ENCODE results near the gene FAM199X. TPM values are rescaled to one million over a fixed set of nuclear protein-coding genes. Genes with fewer than 3 reads are reported as not detected.

FAM199X gene
- total RNA-seq, 1 experiment from 2014 or later = 12.1 TPM

GRCh38 chrX:104193485-104193884, 27.2 kb downstream of the FAM199X start:
- H3K27me3 Mint-ChIP-seq (ENCODE audit: low read depth) = no peaks in the 10 kb centered on the region
- H3K18ac ChIP-seq (ENCODE audit: insufficient read length, low read depth, low read length) = no peak overlapping the region
- no peak overlapping the region for H3K27ac Mint-ChIP-seq
- no peak overlapping the region for H3T11ph ChIP-seq (ENCODE audit: low read length)
- H3K4me3 Mint-ChIP-seq = no peak overlapping the region
- no peak overlapping the region for H4K91ac ChIP-seq (ENCODE audit: insufficient read length, low read depth, low read length)
- no peaks in the 10 kb centered on the region for H3K4me1 ChIP-seq (ENCODE audit: insufficient read depth, low read length)
- no peak overlapping the region for H4K8ac ChIP-seq (replicated peaks; ENCODE audit: insufficient read length, low read depth, low read length)
- no peak overlapping the region for H3K23ac ChIP-seq (ENCODE audit: insufficient read length, low read depth, low read length)
- H2BK20ac ChIP-seq (ENCODE audit: low read depth, low read length, poor library complexity, severe bottlenecking) = no peak overlapping the region
- H3K9me3 ChIP-seq (ENCODE audit: control insufficient read depth, low read depth, low read length) = no peaks in the 10 kb centered on the region
- no peak overlapping the region for H3K14ac ChIP-seq (ENCODE audit: insufficient read depth, low read length)
- no peak overlapping the region for H2AFZ ChIP-seq (ENCODE audit: low read length)
- H3K27me3 ChIP-seq (ENCODE audit: insufficient read depth, low read length) = no peaks in the 10 kb centered on the region
- DNase-seq = no peak
- no peak overlapping the region for H2AK5ac ChIP-seq (ENCODE audit: insufficient read length, low read length)
- H3K9me3 Mint-ChIP-seq = peaks cover 0 to 24% of the 10 kb centered on the region in 2 experiments; a peak in 2 of 5 replicates
- no peak overlapping the region for H2BK15ac ChIP-seq (ENCODE audit: low read depth, low read length)
- no peak overlapping the region for H4K5ac ChIP-seq (ENCODE audit: insufficient read length, low read depth, low read length)
- H3K4me2 ChIP-seq (ENCODE audit: insufficient read depth, insufficient read length, low read length) = no peak overlapping the region
- H2BK5ac ChIP-seq (ENCODE audit: insufficient read length, low read length) = no peak overlapping the region
- H3K23me2 ChIP-seq (ENCODE audit: insufficient read length, low read depth, low read length, poor library complexity, severe bottlenecking) = no peaks in the 10 kb centered on the region
- no peaks in the 10 kb centered on the region for H4K20me1 ChIP-seq (ENCODE audit: control insufficient read depth, insufficient read depth, insufficient read length)
- no peak overlapping the region for H3K56ac ChIP-seq (ENCODE audit: insufficient read length, low read depth, low read length)
- no peaks in the 10 kb centered on the region for H3K79me2 ChIP-seq (ENCODE audit: insufficient read depth, low read length)
- no peak overlapping the region for H3K4ac ChIP-seq (ENCODE audit: low read depth, low read length)
- WGBS (ENCODE audit: extremely low coverage, insufficient read length, low lambda C conversion rate) = no CpG with 5 or more reads among the region's 2 CpGs
- no peak overlapping the region for H2BK120ac ChIP-seq (ENCODE audit: low read depth, low read length, poor library complexity, severe bottlenecking)
- no peaks in the 10 kb centered on the region for H3K79me1 ChIP-seq (ENCODE audit: insufficient read depth, low read depth, low read length, poor library complexity, severe bottlenecking)
- H3K9ac ChIP-seq (ENCODE audit: extremely low read depth, insufficient read length, low read length) = no peak overlapping the region
- TF ChIP-seq CTCF (conservative IDR thresholded peaks at IDR 0.05) = no peak
- H3K4me1 Mint-ChIP-seq = no peaks in the 10 kb centered on the region
- no peak overlapping the region for H3K27ac ChIP-seq (ENCODE audit: insufficient read length, low read depth, low read length)
- no peak overlapping the region for H2BK12ac ChIP-seq (ENCODE audit: insufficient read length, low read depth, low read length)
- peaks cover 6 to 30% (median 22%) of the 10 kb centered on the region in 3 experiments; a peak in 6 of 7 replicates for H3K36me3 Mint-ChIP-seq (ENCODE audit: insufficient read depth in 1 of 3, low read depth in 3 of 3)

Measured in H9 (cell line).